Transverse colon (tissue), 4 donors: ENCODE results near the gene RAC2. TPM values are rescaled to one million over a fixed set of nuclear protein-coding genes. Genes with fewer than 3 reads are reported as not detected.
A peak's percentile ranks its signal among the peaks of the same experiment; 100 is the strongest.

Source experiments
- DNase-seq: peaks from one replicate; pipeline ENCODE4 v3.0.0-alpha.2; 2019
- H3K27ac ChIP-seq, 4 donors: fragments of 200-600 bp; sonication (generic); 2 replicates each; pipeline ENCODE4 v1.5.1; 2016 to 2018; ENCODE audit warnings: inconsistent platforms in 4 of 4
- H3K27me3 ChIP-seq: fragments of 200-600 bp; sonication (generic); 2 replicates; pipeline ENCODE4 v1.5.1; 2017; ENCODE audit warnings: inconsistent platforms
- H3K36me3 ChIP-seq, 4 donors: fragments of 200-600 bp; sonication (generic); 2 replicates each; pipeline ENCODE4 v1.5.1; 2017 to 2019; ENCODE audit warnings: inconsistent platforms in 4 of 4
- H3K4me1 ChIP-seq, 4 donors: fragments of 200-600 bp; sonication (generic); 2 replicates each; pipeline ENCODE4 v1.5.1; 2017 to 2020; ENCODE audit warnings: inconsistent platforms in 4 of 4
- H3K4me3 ChIP-seq, 4 donors: fragments of 200-600 bp; sonication (generic); 1 replicate in 1 of 4; 2 replicates in 3 of 4; pipeline versions ENCODE4 v1.5.1 to v1.6.1; 2017 to 2019; ENCODE audit warnings: inconsistent platforms in 4 of 4
- H3K9me3 ChIP-seq, 2 donors: fragments of 200-600 bp; sonication (generic); 2 replicates each; pipeline ENCODE4 v1.5.1; 2017 to 2019; ENCODE audit warnings: inconsistent platforms in 2 of 2
- CTCF ChIP-seq, 5 experiments: fragments of 200-600 bp in 3 of 5; fragments of 450-650 bp in 2 of 5; sonication (generic) in 3 of 5; IDR thresholded peaks; 1 replicate in 2 of 5; 2 replicates in 3 of 5; pipeline ENCODE4 v1.5.1; 2016 to 2017; ENCODE audit warnings: antibody characterized with exemption in 5 of 5, inconsistent platforms in 3 of 5, mild to moderate bottlenecking in 2 of 5, moderate library complexity in 1 of 5
- EP300 ChIP-seq: sonication (generic); formaldehyde crosslinking; IDR thresholded peaks from one replicate; pipeline ENCODE4 v1.6.1; 2017; ENCODE audit warnings: antibody characterized with exemption, low read depth
- POLR2A ChIP-seq: fragments of 450-650 bp; IDR thresholded peaks from one replicate; pipeline ENCODE4 v1.6.1; 2016; ENCODE audit warnings: antibody characterized with exemption, mild to moderate bottlenecking, moderate library complexity
- POLR2AphosphoS5 ChIP-seq, 3 donors: sonication (generic); formaldehyde crosslinking; IDR thresholded peaks; one replicate each; pipeline ENCODE4 v1.6.1; 2016; ENCODE audit warnings: antibody characterized with exemption in 3 of 3
- WGBS, 2 donors: methylation state at CpG; one replicate each; pipeline ENCODE4 v1.1.5; 2018; ENCODE audit warnings: low coverage in 1 of 2; 5-methylcytosine and 5-hydroxymethylcytosine counted together
- in situ Hi-C, 4 donors: fragments of 200-750 bp; cut with MboI; loops; one replicate each; pipeline versions ENCODE4 v1.15.0 to v1.15.1; 2017; ENCODE audit warnings: low sequenced_read_pairs in 3 of 4, low pct_ligation_motif_present in 1 of 4, low pct_unique_long_range_greater_than_20kb in 1 of 4
- intact Hi-C: fragments of 100-400 bp; cut with DNase I; formaldehyde crosslinking; loops from one replicate; pipeline ENCODE4 v1.15.1; 2023; ENCODE audit warnings: low total_unique reads
- total RNA-seq, 4 donors: library from RNA; depleted of rRNA; stranded (reverse); fragments of >200 nt; gene quantifications; one replicate each; pipeline ENCODE4 v1.1.0, GENCODE V29; 2016

Gene RAC2
- total RNA-seq, 4 donors from 2014 or later = 5.2 to 36.3 (median 24.0) TPM

DNA sequence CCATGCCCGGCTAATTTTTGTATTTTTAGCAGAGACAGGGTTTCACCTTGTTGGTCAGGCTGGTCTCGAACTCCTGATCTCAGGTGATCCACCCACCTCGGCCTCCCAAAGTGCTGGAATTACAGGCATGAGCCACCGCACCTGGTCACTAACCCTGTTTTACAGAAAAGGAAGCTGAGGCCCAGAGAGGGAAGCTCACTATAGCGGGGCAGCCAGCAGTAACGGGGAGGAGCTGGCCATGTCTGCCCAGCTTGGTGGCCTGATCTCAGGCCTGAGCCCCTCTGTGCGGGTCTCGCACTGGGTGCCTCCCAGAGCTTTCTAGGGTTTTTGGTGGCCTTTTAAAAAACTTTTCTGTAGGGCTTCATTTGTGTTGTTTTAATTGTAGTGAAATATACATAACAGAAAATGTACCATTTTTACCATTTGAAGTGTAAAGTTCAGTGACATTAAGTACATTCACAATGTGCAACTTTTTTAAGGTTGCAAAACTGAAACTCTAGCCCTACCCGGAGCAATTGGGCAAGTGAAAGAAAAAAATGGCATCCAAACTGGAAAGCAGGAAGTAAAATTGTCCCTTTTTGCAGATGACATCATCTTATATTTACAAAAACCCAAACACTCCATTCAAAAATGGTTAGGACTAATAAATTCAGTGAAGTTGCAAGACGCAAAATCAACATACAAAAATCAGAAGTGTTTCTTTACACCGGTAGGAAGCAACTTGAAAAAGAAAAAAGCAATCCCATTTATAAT lies 23.8 kb upstream of the RAC2 start:
- WGBS, 2 donors = 35 to 60% methylated on average over 3 to 11 of the region's 11 CpGs
- DNase-seq = no peak
- Histone ChIP-seq H3K4me1 (peaks cover 0 to 11% (median 2%) of the 10 kb centered on the region in 4 donors), H3K36me3 (no peaks in the 10 kb centered on the region), H3K27ac (peak overlapping the region; percentile 31 to 67 (median 64)), H3K9me3 (peaks cover 3 to 7% of the 10 kb centered on the region in 2 donors), H3K4me3 (peak overlapping the region in 3 of 4 donors; percentile 22 to 45 (median 24)), H3K27me3 (peaks cover 16% of the 10 kb centered on the region)
- in situ Hi-C loops (no loop called here), intact Hi-C loops (no loop called here)
- TF ChIP-seq CTCF (IDR thresholded peaks at IDR 0.05) (no peak), EP300 (no peak), POLR2A (no peak)

DNA sequence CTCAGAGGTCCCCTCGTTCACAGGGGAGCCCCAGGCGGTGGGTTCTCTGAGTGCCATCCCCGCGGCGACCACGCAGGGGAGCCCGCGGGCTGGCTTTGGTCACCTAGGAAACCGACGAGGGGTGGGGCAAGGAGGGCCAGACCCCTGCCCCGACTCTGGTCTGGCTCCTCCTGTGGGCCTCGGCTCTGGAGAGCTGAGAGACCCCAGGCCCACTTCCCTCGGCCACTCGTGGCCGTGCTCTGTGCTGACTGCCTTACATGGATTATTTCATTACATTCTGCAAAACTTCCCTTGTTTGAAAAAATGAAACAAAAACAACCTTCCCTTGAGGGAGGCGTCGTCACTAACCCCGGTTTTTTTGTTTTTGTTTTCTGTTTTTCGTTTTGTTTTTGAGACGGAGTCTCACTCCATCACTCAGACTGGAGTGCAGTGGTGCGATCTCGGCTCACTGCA lies 23.1 kb upstream of the RAC2 start:
- Histone ChIP-seq H3K36me3 (no peaks in the 10 kb centered on the region), H3K27ac (peak overlapping the region; percentile 31 to 67 (median 64)), H3K4me1 (peaks cover 0 to 11% (median 2%) of the 10 kb centered on the region in 4 donors), H3K27me3 (peaks cover 17% of the 10 kb centered on the region), H3K4me3 (peak overlapping the region in 3 of 4 donors; percentile 22 to 45 (median 24)), H3K9me3 (peaks cover 3 to 7% of the 10 kb centered on the region in 2 donors)
- TF ChIP-seq CTCF (IDR thresholded peaks at IDR 0.05) (peak; percentile 58 to 69 (median 65)), EP300 (no peak)
- intact Hi-C loops (no loop called here), in situ Hi-C loops (no loop called here)
- WGBS, 2 donors = 4 to 9% methylated on average over 5 to 22 of the region's 22 CpGs
- peak; percentile 55 for DNase-seq

DNA sequence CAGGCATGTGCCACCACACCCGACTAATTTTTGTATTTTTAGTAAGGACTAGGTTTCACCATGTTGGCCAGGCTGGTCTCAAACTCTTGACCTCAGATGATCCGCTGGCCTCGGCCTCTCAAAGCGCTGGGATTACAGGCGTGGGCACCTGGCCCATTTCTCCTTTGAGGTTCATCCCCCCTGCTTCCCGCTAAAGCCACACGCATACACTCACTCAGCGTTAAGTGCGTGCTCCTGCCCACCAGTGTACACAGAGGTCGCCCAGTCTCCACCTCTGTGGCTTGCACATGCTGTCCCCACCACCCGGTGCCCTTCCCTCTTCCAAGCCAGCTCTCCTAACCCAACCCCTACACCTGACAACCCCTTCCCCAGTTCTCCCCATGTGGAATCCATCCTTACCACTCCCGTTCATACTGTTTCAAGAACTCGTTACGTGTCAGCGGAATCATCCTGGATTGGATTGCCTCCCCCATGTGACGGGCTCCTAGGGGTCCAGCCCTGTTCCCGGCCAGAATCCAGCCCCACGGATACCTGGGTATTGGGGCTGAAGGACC lies 22.6 kb upstream of the RAC2 start:
- 50 to 54% methylated on average over 11 to 18 of the region's 18 CpGs for WGBS, 2 donors
- Histone ChIP-seq H3K27ac (peak overlapping the region in 3 of 4 donors; percentile 31 to 67 (median 63)), H3K4me3 (peak overlapping the region in 2 of 4 donors; percentile 24 to 45), H3K36me3 (no peaks in the 10 kb centered on the region), H3K4me1 (peaks cover 0 to 11% (median 2%) of the 10 kb centered on the region in 4 donors), H3K27me3 (peaks cover 21% of the 10 kb centered on the region), H3K9me3 (peaks cover 3 to 7% of the 10 kb centered on the region in 2 donors)
- in situ Hi-C loops = no loop called here
- intact Hi-C loops = no loop called here
- no peak for DNase-seq
- TF ChIP-seq POLR2AphosphoS5 (IDR thresholded peaks at IDR 0.05) (no peak), EP300 (no peak), POLR2A (no peak), CTCF (IDR thresholded peaks at IDR 0.05) (no peak)

- Histone ChIP-seq H3K4me3 (no peak overlapping the region), H3K9me3 (peaks cover 3 to 7% of the 10 kb centered on the region in 2 donors), H3K4me1 (peaks cover 0 to 22% (median 4%) of the 10 kb centered on the region in 4 donors), H3K27ac (no peak overlapping the region), H3K36me3 (no peaks in the 10 kb centered on the region), H3K27me3 (peaks cover 36% of the 10 kb centered on the region)
- intact Hi-C loops = no loop called here
- TF ChIP-seq EP300 = no peak
- in situ Hi-C loops = no loop called here
- 85% methylated on average over 10 of the region's 10 CpGs; no CpG with 5 or more reads in 1 of the 2 donors for WGBS, 2 donors
- DNase-seq = no peak
These were observed 20.2 kb upstream of the RAC2 start for GRCh38 chr22:37263966-37264887.
